Left lobe of liver (tissue), 2 donors: ENCODE results near the gene GSKIP. TPM values are rescaled to one million over a fixed set of nuclear protein-coding genes. Genes with fewer than 3 reads are reported as not detected.

Experiments
- ATAC-seq: fragments of 200-7000 bp; cut with Tn5 transposase; one replicate; pipeline ENCODE4 v1.9.1; 2020; ENCODE audit warnings: mild to moderate bottlenecking, moderate library complexity
- DNase-seq: peaks from one replicate; pipeline ENCODE4 v3.0.0-alpha.2; 2020; ENCODE audit warnings: low spot score
- total RNA-seq: library from RNA; stranded (reverse); gene quantifications from one replicate; pipeline ENCODE4 v1.2.1, GENCODE V29; 2021
- donor health status: DM: no; HTN: no; CAD: no; lungs with moderate emphysema.
- donor health status: DM: no; HTN: yes; CAD: no.

Gene GSKIP
- total RNA-seq, 1 donor from 2014 or later: 12.7 TPM

DNA sequence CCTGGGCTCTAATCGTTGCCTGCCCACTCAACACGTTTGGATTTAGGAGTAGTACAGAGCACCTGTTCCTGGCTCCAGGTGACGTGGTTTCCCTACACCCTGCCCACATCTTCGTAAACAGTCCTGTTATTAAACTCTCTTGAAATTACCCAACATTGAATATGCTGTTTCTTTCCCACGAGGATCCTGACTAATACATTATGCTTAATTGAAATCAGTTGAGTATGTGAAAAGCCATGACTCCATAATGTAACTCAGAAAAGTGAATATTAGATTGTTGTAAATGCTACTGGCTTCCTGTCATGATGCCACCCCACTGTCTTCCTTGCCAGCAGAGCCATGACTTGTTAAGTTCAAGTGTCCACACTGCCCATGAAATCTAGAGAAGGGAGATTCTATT is 50.2 kb downstream of the GSKIP start:
- no peak for DNase-seq
- ATAC-seq: no peak

GRCh38 chr14:96415559-96415958 is 52.2 kb downstream of the GSKIP start:
- no peak for ATAC-seq

DNA sequence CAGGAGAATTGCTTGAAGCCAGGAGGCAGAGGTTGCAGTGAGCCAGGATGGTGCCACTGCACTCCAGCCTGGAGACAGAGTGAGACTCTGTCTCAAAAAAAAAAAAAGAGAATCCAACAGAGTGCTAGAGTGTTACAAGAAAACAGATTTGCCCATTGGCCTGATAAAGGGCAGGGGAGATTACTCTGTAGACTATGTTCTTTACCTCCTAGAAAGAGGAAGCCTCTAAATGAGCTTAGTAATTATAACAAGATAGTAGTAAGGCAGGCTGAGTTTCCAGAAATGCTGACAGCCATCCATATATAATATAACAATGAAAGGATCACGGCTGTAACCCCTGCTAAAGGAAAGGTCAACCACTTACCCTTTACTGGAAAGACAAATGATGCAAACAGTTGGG is 53.0 kb downstream of the GSKIP start:
- no peak for DNase-seq
- ATAC-seq: no peak

More at GRCh38 chr14:96415559-96415958, 52.2 kb downstream of the GSKIP start:
- no peak for DNase-seq

- no peak for DNase-seq
- ATAC-seq: peak; percentile 95
Observed at GRCh38 chr14:96417254-96417653, 53.9 kb downstream of the GSKIP start.

DNA sequence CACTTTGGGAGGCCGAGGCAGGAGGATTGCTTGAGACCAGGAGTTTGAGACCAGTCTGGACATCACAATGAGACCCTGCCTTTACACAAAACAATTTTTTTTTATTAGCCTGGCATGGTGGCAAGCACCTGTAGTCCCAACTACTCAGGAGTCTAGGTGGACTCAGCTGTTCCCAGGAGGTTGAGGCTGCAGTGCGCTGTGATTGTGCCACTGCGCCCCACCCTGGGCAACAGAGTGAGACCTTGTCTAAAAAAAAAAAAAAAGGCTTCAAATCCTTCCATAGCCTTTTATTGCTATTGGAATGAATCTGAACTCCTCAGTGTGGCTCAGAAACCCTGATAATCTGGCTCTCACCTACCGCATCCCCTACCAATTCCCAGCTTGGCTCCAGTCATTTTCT is 54.7 kb downstream of the GSKIP start:
- ATAC-seq (no peak), DNase-seq (no peak)

DNA sequence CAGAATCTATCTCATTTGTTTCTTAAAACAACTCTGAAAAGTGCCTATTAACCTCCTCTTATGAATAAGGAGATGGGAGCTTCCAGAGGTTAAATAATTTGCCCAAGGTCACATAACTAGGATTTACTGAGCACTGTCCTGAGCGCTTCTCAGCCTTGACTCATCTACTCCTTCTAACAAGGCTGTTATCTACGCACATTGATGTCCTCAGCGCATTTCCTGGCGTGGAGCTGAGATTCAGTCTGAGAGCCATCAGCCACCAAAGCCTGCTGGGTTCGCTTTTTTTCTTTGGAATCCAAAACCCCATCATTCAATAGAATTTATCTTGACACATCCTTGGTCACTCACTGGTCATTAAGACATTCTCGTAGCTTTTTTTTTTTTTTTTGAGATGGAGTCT is 57.9 kb downstream of the GSKIP start:
- no peak for ATAC-seq

DNA sequence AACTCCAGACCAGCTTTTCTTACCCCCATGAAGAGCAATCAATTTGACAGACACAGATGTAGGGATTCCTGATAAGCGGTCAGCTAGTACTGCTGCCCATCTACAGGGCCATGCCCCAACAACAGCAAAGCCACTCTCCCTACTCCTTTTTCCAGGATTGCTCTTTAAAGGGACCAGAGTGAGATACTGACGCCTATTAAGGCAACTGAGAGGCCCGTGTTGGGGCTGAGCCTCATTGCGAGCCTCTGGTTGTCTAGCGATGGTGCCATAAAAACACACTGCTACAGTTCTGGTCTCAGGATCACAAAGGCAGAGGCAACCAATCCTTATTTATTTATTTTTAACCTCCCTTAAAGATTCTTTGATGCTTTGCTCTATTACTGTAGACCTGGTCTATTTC is 59.7 kb downstream of the GSKIP start:
- DNase-seq (no peak), ATAC-seq (no peak)

More for the DNA sequence above, 57.9 kb downstream of the GSKIP start:
- no peak for DNase-seq

GRCh38 chr14:96423446-96424108 is 60.3 kb downstream of the GSKIP start:
- ATAC-seq: no peak

GRCh38 chr14:96424109-96424989 is 61.0 kb downstream of the GSKIP start:
- DNase-seq (peak; percentile 51), ATAC-seq (peak; percentile 99)

More at GRCh38 chr14:96423446-96424108, 60.3 kb downstream of the GSKIP start:
- DNase-seq: no peak

DNA sequence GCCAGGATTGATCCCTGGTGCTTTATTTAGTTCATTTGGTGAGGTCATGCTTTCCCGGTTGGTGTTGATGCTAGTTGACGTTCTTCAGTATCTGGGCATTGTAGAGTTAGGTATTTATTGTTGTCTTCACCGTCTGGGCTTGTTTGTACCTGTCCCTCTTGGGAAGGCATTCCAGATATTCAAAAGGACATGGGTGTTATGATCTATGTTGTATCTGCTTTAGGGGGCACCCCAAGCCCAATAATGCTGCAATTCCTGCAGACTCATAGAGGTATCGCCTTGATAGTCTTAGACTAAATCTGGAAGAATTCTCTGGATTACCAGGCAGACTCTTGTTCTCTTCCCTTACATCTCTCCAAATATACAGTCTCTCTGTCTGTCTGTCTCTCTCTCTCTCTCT is 70.7 kb downstream of the GSKIP start:
- ATAC-seq (no peak), DNase-seq (no peak)

Other genes with a start within 250 kb of the GSKIP start
- gene BDKRB2, start 158.7 kb upstream of the GSKIP start, total RNA-seq: 0.10 TPM
- not detected for gene BDKRB1, start 107.3 kb upstream of the GSKIP start, total RNA-seq
- 15.6 TPM for gene ATG2B, start 185 bp upstream of the GSKIP start, total RNA-seq
- gene AK7, start 28.6 kb downstream of the GSKIP start, total RNA-seq: 0.98 TPM
- 62.7 TPM for gene PAPOLA, start 138.9 kb downstream of the GSKIP start, total RNA-seq